ENCODE results near the gene RAD23A. TPM values are rescaled to one million over a fixed set of nuclear protein-coding genes. Genes with fewer than 3 reads are reported as not detected.
A peak's percentile ranks its signal among the peaks of the same experiment; 100 is the strongest.
"Not testable (repeated sequence)": the region's sequence is repeated elsewhere in the genome, so short reads cannot be mapped to it uniquely, and the experiment has no call there.

The RAD23A gene
- 100 to 1,000 TPM; 146 to 207 TPM for total RNA-seq

DNA sequence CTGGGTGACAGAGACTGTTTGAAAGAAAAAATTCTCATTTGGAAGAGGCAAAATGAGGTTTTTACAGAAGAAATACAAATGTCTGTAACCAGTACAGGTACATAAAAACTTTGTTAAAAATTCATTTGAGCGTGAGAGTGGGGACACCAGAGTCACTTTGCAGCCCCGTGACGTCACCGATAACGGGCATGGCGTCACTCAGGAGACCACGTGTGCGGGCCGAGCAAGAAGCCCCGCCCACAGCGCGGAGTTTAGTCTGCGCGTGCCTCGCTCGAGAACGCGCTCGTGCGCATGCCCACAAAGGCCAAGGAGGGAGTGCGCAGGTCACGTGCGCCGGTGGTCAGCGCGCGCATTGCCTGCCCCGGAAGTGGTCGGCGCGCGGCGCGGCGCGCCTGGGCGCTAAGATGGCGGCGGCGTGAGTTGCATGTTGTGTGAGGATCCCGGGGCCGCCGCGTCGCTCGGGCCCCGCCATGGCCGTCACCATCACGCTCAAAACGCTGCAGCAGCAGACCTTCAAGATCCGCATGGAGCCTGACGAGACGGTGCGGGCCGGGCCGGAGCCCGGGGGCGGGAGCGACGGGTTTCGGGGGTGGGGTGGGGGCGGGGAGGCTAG is at the start of gene RAD23A:
RAD23A (plus strand) TSS at position 384 of the 613 bp plus-strand sequence; CDS start at position 471, 87 bp downstream.
- Mint-ChIP-seq H3K9me3 (no peaks in the 10 kb centered on the region), H3K27ac (peak within 1 kb of the TSS; percentile 97 to 100), H3K36me3 (peaks cover 49 to 68% of the 10 kb centered on the region in 2 donors)
- peak; percentile 75 to 76 for ATAC-seq
- peak; percentile 98 to 99 for DNase-seq (ENCODE audit: low spot score in 2 of 2)

DNA sequence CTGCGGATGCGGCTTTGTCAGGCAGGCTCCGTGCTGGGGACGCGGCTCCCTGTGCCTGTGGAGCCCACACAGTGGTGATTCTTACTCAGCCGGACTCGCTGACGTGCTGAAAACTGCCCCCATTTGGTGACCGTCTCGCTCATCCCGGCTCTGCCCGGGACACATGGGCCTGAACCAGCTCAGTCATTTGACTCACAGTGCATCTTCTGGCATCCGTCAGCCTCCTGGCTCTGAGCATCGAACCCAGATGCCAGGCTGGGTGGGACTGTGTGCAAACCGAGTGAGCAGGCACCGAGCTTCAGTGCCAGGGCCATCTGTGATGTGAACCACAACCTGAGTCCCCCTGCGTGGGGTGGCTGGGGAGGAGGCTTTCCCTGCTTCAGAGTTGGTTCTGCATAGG is 49.2 kb upstream of the RAD23A start:
- no peak for DNase-seq (ENCODE audit: low spot score in 2 of 2)
- H3K36me3 Mint-ChIP-seq = peaks cover 0 to 3% of the 10 kb centered on the region in 2 donors
- no peak overlapping the region for H3K27ac Mint-ChIP-seq
- ATAC-seq = no peak
- no peaks in the 10 kb centered on the region for H3K9me3 Mint-ChIP-seq

DNA sequence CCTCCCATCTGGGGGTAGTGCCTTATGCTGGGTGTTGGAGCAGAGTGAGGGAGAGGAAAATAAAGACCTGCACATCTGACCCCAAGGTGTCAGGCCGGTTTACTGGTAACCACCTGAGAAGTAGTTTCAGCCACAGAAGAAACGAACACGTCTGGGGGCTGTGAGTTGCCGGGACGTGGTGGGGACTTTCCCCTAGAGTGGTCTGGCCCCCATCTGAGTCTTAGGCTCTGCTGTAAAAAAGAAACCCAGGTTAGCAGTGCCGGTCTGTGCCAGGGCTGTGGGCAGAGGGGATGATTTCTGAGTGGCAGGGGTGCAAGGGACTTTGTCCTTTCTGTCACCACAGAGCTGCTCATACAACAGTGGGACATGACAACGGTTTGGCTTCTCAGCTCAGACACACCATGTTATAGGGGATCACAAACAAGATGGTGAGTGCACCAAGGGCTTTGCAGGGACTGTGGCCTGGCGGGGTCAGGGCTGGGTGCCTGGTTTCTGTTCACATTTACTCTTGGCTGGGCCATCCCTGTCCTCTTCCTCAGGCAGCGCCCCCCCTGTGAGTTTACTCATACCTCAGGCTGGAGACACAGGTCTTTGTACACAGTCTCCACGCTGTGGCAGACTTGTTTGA is 45.7 kb upstream of the RAD23A start:
- H3K27ac Mint-ChIP-seq = peak overlapping the region in 1 of 2 donors; percentile 39
- ATAC-seq (peak; percentile 81 to 83), DNase-seq (ENCODE audit: low spot score in 2 of 2) (peak in 1 of 2 donors; percentile 9)
- H3K9me3 Mint-ChIP-seq = no peaks in the 10 kb centered on the region
- no peaks in the 10 kb centered on the region for H3K36me3 Mint-ChIP-seq

DNA sequence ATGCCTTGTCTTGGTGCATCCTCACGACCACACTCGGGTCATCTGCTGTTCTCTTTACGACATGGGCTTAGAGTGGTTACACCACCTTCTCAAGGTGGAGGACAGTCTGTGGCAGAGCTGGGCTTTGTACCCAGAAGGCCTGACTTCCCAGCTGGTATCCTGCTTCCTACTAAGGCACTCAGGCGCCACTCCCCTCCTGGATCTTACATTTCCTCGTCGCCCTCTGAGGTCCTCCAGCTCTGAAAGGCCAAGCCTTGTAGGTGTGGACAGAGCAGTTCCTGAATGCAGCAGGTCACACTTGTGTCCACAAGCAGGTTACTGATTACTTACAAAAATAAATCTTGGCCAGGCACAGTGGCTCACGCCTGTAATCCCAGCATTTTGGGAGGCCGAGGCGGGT is 38.5 kb upstream of the RAD23A start:
- no peak for DNase-seq (ENCODE audit: low spot score in 2 of 2)
- ATAC-seq = no peak
- Mint-ChIP-seq H3K27ac (peak overlapping the region in 1 of 2 donors; percentile 22), H3K9me3 (no peaks in the 10 kb centered on the region), H3K36me3 (no peaks in the 10 kb centered on the region)

DNA sequence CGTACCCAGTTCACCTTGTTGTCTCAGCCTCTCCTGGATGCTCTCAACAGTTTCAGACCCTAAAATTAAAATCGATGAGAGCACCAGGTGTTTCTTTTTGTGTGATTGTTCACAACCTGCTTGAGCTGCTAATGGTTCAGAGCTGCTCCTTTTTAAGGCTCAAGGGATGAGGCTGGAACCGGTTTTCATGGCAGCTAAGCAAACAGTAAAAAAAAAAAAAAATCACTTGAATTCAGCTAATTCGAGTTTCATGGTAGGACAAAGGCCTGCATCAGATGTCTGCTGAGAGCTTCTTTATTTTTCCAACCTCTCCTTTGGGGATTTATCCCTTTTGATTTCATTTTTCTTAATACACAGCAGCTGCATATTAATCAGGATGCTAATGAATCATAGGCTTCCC is 33.1 kb upstream of the RAD23A start:
- Mint-ChIP-seq H3K36me3 (no peaks in the 10 kb centered on the region), H3K27ac (no peak overlapping the region), H3K9me3 (no peaks in the 10 kb centered on the region)
- ATAC-seq = no peak
- DNase-seq (ENCODE audit: low spot score in 2 of 2) = no peak

DNA sequence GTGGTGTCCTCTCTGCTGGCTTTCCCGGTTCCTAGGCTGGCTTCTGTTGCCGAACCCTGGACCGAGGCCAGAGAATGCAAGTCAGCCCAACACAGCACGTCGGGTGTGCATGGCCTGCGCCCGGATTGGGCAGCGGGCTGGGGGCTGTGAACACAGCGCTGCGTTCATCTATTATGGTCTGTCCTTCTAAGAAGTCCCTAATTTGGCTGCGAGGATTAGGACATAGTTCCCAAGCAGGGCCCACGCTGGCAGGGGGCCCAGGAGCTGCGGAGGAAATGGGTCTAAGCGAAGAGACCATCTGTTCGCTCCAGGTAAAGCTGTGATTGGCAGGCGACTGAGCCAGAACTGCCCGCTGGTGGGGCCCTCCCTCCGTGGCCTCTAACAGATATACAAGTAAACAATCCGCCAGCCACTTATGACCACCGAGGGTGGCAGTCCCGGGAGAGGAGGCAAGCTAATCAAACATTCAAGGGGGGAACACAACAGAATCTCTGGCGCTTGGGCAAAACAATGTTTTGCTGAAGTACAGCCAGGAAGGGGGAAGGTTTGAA is 32.6 kb upstream of the RAD23A start:
- ATAC-seq (no peak), DNase-seq (ENCODE audit: low spot score in 2 of 2) (no peak)
- Mint-ChIP-seq H3K27ac (no peak overlapping the region), H3K9me3 (no peaks in the 10 kb centered on the region), H3K36me3 (no peaks in the 10 kb centered on the region)

DNA sequence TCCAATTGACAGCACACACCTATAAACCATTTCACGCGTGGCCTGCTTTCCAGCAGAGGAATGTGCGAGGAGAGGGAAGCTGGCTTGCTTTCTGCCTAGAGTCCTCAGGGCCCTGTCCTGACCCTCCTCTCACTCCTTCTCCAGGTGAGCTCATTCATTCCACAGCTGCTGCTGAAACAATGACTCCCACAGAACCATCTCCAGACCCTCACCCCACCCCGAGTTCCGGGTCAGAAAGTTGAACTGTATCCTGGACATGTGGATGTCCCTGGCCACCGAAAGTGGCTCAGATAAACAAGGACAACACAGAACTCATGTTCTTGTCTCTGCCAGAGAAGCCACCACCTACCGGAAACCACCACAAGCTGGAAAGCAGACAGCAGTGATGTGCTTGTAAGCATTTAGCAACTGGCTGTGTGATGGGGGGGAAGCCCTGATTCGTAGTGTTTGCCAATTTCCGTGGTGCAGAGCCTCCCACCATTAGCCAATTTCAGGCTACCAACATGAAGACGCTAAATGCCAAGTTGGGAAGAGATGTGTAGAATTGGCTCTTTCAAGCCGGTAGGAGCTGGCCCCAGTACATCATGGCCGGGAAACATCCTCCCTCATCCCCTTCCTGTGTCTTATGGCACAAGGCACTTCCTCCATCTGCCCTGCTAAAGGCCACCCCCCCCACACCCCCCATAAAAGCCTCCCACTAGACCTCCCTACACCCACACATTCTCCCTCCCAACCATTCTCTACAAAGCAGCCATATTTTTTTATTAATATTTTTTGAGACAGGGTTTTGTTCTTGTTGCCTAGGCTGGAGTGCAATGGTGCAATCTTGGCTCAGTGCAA is 31.6 kb upstream of the RAD23A start:
- Mint-ChIP-seq H3K27ac (peak overlapping the region; percentile 53 to 86), H3K36me3 (peaks cover 0 to 10% of the 10 kb centered on the region in 2 donors), H3K9me3 (peaks cover 0 to 7% of the 10 kb centered on the region in 2 donors)
- ATAC-seq = peak; percentile 56 to 65
- peak in 1 of 2 donors; percentile 45 for DNase-seq (ENCODE audit: low spot score in 2 of 2)

DNA sequence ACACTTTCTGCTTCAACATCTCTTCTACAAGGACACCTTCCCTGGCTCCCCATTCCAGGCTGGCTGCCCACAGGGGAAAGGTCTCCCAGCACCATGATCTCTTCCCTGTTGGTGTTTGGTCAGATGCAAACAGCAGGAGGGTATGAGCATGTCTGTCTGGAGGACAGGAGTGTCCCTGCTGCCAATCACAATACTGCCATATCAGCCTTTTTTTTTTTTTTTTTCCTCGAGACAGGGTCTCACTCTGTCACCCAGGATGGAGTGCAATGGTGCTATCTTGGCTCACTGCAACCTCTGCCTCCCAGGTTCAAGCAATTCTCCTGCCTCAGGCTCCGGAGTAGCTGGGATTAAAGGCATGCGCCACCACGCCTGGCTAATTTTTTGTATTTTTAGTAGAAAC is 29.8 kb upstream of the RAD23A start:
- not testable (repeated sequence) for DNase-seq (ENCODE audit: low spot score in 2 of 2); H3K27ac Mint-ChIP-seq; ATAC-seq

DNA sequence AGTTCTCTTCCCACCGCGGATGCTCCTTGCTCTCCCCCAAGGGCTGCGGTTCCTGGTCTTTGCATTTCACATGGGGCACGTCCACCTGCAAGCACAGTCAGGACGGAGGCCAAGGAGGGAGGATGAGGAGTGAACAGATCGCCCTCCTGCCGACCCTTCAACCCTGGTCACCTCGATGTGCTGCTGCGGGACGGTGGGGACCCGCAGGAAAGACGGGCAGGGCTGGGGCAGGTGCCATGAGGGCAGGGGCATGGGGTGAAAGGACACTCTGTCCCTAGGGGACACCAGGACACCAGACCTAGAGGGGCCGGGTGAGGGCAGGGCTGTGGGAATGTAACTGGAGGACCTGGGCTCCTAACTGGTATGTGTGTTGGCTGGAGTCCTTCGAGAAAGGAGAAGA is 27.4 kb upstream of the RAD23A start:
- peak overlapping the region; percentile 92 to 95 for H3K27ac Mint-ChIP-seq
- H3K9me3 Mint-ChIP-seq = peaks cover 0 to 7% of the 10 kb centered on the region in 2 donors
- no peak for DNase-seq (ENCODE audit: low spot score in 2 of 2)
- ATAC-seq = no peak
- peaks cover 0 to 30% of the 10 kb centered on the region in 2 donors for H3K36me3 Mint-ChIP-seq

More for the DNA sequence above, 29.8 kb upstream of the RAD23A start:
- H3K36me3 Mint-ChIP-seq = peaks cover 0 to 19% of the 10 kb centered on the region in 2 donors
- H3K9me3 Mint-ChIP-seq = not testable (repeated sequence)

DNA sequence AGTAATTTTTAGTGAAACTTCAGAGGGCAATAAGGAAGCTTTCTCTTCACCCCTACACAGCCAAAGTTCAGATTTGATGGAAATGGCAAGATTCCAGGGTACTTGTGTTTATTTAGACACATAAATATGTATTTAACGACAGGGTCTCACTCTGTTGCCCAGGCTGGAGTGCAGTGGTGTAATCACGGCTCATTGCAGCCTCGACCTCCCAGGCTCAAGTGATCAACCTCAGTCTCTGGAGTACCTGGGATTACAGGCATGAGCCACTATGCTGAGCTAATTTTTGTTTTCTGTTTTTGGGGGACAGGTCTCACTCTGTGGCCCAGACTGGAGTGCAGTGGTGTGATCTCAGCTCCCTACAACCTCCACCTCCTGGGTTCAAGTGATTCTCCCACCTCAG is 24.6 kb upstream of the RAD23A start:
- DNase-seq (ENCODE audit: low spot score in 2 of 2) (no peak), ATAC-seq (no peak)
- H3K9me3 Mint-ChIP-seq = peaks cover 0 to 7% of the 10 kb centered on the region in 2 donors
- H3K36me3 Mint-ChIP-seq = peaks cover 0 to 41% of the 10 kb centered on the region in 2 donors
- peak overlapping the region; percentile 44 to 92 for H3K27ac Mint-ChIP-seq

DNA sequence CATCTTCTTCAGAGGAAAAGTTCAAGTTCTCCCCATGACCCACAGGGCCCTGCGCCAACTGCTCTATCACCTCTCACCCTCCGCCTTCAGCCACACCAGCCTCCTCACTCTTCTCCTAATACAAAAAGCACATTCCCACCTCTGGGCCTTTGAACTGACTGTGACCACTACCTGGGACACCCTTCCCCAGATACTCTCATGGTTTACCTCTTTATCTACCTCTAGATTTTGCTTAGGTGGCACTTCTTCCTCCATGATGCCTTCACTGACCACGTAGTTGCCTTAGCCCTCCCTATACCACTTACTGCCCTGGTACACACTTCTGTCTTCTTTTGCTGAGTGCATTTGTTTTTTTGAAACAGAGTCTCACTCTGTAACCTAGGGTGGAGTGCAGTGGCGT is 22.7 kb upstream of the RAD23A start:
- peaks cover 0 to 7% of the 10 kb centered on the region in 2 donors for H3K9me3 Mint-ChIP-seq
- H3K36me3 Mint-ChIP-seq = peaks cover 8 to 51% of the 10 kb centered on the region in 2 donors
- no peak overlapping the region for H3K27ac Mint-ChIP-seq
- DNase-seq (ENCODE audit: low spot score in 2 of 2) = no peak
- ATAC-seq = no peak

DNA sequence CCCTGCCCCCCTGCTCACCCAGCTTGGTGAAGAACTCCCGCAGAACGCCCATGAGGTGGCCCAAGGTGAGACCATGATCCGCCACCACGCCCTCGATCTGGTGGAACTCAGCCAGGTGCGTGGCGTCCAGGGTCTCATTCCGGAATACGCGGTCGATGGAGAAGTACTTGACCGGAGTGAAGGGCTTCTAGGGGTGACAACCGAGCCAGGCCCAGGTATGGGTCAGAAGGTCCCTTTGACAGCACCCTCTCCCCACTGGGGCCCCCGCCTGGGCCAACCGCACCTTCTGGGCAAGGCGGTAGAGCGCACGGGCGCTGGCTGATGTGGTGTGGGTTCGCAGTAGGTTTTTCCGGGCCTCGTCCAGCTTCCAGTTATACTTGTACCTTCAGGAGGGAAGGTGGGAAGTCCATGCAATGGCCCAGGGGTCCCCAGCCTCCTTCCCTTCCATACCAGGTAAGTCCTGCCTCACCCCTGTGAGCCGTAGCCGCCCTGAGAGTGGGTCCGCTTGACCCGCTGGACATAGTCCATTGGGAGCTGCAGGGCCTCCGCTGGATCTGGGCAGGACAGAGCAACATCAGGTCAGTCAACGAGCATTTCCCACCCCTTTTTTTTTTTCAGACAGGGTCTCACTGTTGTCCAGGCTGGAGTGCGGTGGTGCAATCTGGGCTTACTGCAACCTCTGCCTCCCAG is 20.9 kb upstream of the RAD23A start:
- ATAC-seq (no peak), DNase-seq (ENCODE audit: low spot score in 2 of 2) (no peak)
- Mint-ChIP-seq H3K9me3 (no peaks in the 10 kb centered on the region), H3K27ac (no peak overlapping the region), H3K36me3 (peaks cover 17 to 41% of the 10 kb centered on the region in 2 donors)

DNA sequence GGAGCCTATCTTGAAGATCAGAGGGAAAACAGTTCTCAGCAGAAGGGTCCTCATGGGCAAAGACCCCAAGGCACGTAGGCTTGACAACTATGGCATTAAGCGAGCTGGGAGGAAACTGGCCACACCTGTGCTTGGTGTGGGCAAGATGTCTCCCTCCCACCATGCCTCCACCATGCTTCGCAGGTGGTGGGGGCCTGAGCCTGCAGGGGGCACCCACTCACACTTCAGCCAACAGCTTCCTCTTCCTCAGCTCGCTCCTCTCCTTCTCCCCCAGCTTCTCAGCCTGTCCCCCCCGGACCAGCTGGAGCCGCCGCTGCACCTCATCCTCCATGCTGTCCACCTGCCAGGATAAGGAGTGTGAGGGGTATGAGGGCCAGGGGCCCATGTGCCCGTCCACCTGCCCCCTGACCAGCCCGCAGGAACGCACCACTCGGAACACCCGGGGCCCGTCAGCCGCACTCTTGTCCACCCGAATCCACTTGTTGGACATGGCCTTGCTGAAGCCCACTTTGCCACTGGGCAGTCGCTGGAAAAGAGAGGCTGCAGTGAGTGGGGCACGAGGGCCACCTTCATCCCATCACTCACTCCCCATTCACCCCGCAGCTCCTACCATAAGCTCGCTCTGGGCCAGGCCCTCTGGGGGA is 15.5 kb upstream of the RAD23A start:
- Mint-ChIP-seq H3K9me3 (no peaks in the 10 kb centered on the region), H3K36me3 (peaks cover 31 to 36% of the 10 kb centered on the region in 2 donors), H3K27ac (peak overlapping the region; percentile 37 to 45)
- ATAC-seq = no peak
- no peak for DNase-seq (ENCODE audit: low spot score in 2 of 2)

DNA sequence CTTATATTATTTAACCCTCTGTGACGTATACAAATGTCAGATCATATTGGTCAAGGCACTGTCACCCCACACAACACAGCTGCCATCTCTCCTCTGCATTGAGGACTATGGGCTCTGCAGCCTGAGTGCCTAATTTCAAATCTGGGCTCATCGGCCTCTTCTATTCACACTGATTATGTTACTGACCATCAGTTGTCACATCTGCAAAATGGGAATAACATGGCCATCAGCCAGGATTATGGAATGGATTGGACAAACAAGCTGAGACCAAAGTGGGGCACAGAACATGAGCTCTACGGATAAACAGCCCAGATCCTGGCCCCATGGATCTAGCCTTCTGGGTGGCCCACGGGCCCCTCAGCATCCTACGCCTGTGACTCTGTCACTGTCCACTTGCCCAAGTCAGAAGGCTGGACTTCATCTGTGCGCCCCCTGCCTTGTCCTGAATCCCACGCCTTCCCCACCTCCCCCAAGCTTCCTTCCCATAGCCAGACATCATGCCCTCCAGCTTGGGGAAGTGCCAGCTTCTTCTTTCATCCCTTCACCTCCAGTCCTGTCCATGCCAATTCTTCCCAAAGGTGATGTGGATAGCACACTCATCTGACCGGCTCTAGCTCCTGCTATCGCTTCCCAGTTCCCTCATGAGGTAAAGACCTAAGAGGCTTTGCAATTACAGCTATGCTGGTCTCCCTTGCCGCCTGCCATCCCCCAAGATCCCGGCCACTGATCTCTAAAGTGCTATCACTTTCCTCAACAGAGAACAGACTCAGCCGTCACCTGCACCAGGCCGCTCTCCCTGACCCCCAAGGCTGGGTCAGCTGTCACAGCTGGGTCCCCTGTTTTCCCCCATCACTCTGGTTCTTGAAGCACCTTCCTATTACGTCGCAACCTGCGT is 13.0 kb upstream of the RAD23A start:
- peak overlapping the region; percentile 97 to 98 for H3K27ac Mint-ChIP-seq
- H3K36me3 Mint-ChIP-seq = peaks cover 22 to 28% of the 10 kb centered on the region in 2 donors
- no peak for ATAC-seq
- H3K9me3 Mint-ChIP-seq = no peaks in the 10 kb centered on the region
- DNase-seq (ENCODE audit: low spot score in 2 of 2) = peak in 1 of 2 donors; percentile 17

All from activated naive CD4-positive, alpha-beta T cell treated with anti-CD3 and anti-CD28 coated beads, Interleukin-2, amount 50 U/mL, for 72 hours (primary cell).